Amniotic epithelial cell (primary cell): ENCODE measurements around the gene TM9SF2.

Experiments
- DNase-seq: peaks from one replicate; pipeline ENCODE4 v3.0.0-alpha.2; 2010; ENCODE audit warnings: low read depth

Gene TM9SF2

DNA sequence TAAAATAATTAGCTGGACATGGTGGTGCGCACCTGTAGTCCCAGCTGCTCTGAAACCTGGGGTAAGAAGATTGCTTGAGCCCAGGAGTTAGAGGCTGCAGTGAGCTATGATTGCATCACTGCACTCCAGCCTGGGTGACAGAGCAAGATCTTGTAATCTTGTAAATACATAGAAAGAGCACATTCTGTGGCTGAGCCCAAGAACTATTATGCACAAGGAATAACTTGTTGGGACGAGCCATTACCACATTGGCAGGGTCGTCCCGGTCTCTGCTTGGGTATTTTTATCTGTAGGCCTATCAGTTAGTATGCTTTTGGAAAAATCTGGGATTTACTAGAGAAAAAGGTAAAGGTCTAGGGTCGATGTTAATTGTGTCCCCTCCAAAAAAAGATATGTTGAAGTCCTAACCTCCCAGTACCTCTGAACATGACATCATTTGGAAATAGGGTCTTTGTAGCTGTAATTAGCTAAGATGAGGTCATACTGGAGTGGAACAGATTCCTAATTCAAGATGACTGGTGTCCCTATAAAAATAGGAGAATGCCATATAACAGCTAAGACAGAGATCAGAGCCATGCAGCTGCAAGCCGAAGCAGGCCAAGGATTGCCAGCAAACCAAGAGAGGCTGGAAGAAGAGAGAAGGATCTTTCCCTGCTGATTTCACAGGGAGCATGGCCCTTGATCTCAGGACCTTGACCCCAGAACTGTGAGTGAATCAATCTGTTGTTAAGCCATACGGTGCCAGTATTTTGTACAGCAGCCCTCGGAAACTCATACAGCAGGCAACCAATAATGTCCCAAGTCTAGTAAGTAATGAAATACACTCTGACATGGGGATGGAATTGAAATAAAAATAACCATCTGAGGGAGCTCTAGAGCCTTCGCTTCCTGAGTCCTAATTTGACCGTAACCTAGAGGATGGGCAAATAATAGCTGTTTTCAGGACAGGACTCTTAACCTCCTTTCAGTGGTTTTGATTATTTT, 77.0 kb downstream of the TM9SF2 start:
- DNase-seq: peak; percentile 48

DNA sequence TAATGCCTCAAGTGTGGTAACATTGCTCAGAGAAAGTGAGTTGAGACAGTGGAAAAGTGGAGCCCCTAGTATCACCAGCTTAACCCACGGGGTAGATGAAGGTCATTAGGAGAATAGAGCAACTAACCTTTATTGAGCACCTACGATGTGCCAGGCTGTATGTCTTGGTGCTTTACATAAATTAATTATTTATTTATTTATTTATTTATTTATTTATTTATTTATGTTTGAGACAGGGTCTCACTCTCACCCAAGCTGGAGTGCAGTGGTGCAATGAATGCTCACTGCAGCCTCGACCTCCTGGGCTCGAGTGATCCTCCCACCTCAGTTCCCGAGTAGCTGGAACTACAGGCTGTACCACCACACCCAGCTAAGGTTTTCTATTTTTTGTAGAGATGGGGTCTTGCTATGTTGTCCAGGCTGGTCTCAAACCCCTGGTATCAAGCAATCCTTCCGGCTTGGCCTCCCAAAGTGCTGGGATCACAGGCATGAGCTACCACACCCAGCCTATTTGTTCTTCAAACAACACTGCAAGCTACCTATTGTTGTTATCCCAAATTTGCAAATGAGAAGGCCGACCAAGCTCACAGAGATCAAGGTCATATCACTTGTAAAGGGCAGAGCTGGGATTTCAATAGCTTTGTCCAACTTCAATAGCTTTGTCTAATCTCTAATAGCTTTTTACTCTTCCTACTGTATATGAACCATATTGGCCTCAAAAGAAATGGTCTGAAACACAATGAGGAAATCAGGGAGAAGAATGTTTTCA, 79.4 kb downstream of the TM9SF2 start:
- no peak for DNase-seq

DNA sequence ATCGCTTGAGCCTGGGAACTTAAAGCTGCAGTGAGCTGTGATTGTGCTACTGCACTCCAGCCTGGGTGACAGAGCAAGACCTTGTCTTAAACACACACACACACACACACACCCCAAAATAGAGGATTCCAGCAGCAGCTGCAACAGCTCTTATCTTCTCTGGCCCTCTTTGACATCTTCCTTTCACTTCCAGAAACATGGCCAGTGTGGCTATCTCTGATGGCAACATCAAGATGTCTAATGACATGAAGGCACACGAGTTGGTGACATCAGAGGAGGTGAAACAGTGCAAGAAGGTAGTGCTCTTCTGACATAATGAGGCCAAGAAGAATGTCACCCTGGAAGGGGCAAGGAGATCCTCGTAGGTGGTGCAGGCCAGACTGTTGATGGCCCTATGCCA, 81.2 kb downstream of the TM9SF2 start:
- no peak for DNase-seq

DNA sequence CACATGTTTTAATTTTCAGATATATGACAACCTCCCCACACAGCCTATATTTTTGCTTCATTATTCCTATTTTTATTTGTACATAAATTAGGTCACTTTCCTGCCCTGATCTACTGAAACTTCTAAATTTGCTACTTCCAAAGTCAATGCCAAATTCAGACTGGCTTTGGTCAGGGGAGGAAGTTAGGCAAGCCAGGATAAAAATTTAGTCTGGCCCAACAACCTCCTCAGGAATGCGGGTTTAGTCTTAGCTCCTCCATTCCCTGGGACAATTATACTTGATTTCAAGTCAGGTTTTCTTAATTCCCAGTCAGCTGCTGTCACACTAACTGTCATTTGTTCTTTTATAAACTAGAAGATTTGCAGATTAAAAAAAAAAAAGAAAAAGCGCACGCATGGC, 84.3 kb downstream of the TM9SF2 start:
- DNase-seq: no peak

DNA sequence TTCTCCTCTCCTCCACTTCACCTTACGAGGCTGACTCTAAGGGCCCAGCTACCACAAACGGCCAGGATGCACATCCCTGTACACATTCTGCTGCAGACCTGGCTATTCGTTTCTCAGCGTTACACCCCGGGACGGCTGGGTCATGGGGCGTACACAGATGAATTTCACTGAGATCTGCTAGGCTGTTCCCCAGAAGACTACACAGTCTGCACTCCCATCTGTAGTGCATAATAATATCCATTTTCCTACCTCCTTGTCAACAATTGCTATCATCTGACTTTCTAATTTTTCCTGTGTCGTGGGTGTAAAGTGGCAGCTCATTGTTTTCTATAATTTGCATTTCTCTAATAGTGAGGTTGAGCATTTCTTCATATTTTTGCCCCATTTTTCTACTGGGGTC, 85.7 kb downstream of the TM9SF2 start:
- no peak for DNase-seq

DNA sequence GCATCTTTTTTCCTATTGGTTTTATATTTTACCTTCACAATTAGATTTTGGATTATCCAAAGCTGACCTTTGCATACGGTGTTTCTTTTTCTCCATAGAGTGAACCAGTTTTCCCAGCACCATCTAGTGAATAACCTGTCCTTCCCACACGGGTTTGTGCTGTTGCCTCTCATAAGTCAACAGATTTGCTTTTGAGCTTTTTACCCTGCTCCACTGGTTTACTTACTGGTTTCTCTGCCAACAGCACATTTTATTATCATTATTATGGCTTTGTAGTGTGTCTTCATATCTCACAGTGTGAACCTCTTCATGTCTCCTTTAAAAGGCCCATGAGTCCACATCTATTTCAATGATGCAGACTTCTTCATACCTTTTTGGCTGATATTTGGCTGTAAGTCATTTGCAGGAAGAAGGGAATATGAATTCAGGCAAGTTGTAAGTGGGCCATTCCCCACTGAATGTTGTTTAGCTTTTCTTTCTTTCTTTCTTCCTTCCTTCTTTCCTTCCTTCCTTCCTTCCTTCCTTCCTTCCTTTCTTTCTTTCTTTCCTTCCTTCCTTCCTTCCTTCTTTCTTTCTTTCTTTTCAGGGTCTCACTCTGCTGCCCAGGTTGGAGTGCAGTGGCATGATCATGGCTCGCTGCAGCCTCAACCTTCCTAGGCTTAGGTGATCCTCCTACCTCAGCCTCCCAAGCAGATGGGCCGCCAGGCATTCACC, 86.8 kb downstream of the TM9SF2 start:
- no peak for DNase-seq

DNA sequence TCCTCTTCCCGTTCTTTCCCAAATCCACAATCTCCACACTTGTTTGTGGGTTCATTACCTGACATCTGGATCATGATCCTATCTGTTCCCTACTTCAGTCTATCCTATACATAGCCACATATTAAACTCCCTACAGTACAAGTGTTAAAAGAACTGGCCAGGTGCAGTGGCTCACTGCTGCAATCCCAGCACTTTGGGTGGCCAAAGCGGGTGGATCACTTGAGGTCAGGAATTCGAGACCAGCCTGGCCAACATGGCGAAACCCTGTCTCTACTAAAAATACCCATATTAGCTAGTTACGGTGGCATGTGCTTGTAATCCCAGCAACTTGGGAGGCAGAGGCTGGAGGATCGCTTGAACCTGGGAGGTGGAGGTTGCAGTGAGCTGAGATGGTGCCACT, 88.3 kb downstream of the TM9SF2 start:
- DNase-seq: no peak

DNA sequence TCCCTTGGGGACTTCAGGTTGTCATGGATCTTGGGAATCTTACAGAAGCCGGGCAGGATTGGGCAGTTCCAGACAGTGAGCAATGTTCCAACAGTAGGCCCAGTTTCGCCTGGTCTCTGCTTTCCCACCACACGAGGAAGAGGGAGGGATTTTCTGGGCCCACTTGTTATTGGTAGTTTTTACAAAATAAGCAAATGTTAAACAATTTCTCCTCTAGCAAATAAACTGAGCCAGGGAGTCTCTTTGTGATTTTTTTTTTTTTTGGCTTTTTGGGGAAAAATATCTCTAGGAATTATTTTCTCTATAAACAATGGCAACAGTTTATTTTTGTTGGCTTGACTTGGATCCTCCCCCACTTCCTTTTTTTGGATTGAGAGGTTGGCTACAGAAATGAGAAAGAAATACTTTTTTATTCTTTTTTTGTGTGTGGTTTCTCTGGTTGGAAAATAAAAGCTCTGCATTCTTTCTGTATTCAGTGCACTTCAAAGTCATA, 89.3 kb downstream of the TM9SF2 start:
- DNase-seq: no peak

DNA sequence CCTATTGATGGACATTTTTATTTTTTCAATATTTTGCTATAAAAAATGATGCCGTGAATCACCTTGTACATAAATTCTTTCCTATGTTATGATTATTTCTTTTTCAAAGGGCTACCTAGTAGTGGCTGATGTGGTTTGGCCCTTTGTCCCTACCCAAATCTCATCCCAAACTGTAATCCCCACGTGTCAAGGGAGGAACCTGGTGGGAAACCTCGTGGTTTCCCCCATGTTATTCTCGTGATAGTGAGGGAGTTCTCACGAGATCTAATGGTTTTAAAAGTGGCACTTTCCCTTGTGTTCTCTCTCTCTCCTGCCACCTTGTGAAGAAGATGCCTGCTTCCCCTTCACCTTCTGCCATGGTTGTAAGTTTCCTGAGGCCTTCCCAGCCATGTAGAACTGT, 94.9 kb downstream of the TM9SF2 start:
- DNase-seq: no peak

DNA sequence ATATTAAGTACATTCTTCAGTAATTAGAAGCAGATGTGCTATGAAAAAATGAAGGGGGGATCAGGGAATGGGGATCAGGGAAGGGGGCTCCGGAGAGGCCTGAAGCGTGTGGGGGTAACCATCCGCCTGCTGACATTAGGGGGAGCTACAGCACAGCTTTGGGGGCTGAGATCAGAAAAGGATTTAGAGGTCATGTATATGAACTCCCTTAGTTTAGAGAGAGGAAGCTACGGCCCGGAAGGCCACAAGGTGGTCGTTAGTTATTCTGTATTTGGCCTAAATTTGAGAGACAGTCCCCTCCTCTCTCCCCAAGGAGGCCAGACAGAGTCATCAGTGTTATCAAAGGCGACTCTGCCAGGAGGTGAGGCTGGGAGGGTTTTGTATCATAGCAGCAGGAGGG, 99.0 kb downstream of the TM9SF2 start:
- DNase-seq: no peak

DNA sequence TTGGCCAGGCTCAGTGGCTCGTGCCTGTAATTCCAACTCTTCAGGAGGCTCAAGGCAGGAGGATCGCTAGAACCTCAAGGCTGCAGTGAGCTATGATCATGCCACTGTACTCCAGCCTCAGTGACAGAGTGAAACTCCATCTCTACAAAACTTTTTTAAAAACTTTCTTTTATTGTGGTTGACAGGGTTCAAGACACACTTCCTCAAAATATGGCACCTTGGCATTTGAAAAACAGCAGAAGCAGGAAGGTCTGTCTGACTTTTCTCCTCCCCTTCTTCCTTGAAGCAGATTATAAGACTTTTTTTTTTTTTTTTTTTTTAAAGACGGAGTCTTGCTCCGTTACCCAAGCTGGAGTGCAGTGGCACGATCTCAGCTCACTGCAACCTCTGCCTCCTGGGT, 100.3 kb downstream of the TM9SF2 start:
- DNase-seq: no peak

DNA sequence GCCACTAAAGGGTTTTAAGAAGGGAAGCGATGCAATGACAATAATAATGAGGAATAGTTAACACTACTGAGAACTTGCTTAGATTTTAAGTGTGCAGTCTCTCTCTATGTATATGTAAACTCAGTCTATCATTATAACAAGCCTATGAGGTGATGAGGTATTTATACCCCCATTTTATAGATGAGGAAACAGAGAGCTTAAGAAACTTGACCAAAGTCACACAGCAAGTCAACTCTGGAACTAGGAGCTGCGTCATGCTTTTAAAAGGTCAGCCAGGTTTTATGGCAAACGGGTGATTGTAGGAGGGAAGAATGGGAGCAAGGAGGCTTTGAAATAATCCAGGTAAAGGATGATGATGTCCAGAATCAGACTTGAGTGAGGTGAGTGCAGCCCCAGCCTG, 103.4 kb downstream of the TM9SF2 start:
- DNase-seq: no peak

DNA sequence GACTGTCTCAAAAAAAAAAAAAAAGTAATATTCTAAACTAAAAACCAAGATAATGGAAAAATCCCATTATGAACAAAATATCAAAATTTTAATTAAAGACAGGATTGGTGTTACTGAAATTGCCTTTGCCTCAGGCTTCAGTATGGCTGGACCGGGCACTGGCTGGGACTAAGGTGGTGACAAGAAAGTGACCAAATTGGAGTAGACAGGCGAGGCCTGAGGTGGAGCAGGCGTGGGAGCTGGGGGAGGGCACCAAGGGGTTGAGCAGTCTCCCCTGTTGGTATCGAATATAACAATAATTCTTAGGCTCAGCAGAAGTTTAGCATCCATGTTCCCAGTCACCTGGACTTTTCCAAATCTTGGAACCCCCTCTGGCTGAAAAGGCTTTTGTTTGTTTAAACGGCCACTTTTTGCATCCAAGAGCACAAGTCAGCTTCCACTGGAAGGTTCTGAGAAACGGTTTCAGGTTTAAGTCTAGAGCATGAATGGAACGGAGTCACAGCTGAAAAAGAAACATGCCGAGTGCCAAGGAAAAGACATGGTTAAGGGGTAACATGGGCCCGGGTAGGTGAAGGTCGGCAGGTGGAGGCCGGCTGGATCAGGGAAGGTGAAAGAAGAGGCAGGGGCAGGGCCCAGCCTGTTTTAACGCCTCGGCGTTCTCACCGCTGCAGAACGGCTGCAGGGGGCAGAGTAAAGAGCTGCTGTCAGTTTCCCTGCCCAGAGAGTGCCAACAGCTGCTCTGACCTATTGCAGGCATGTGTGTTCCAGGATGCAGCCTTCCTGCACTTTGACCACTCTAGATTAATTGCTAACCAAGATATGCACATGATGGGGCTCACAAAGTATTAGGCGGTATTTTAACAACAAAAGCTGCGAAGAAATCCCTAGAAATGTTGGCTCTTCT, 104.4 kb downstream of the TM9SF2 start:
- peak; percentile 50 for DNase-seq

DNA sequence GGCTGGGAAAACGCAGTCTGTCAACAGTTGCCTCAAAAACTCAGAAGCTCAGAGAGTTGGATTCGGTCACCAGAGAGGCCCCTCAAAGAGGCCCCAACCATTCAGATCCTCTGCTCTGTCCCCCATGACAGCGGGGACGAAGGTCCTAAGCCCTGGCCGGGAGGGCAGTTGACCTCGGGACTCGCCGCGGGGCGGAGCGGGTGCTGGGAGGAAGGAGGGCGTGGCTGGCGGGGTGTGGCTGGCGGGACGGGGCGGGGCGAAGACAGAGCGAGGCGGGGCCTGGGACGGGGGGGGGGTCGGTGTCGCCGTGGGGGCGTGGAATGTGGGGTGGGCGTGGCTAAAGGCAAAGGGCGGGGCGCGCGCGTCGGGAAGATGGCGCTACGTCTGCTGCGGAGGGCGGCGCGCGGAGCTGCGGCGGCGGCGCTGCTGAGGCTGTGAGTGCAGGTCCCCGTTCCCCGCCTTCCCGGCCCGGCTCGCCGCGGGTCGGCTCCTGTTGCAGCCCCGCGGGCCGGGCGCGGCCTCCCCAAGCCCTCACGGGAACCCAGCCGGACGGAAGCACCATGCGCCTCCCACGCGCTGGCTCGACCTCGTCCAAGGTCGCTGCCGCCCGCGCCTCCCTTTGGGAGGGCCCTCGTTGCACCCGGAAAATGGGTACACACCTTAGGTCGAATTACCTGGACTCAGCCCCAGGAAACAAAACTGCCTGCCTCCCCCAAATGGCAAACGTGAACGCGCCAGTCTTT, 105.2 kb downstream of the TM9SF2 start, which contains the start of gene CLYBL:
Gene CLYBL (plus strand): TSS at position 367 of the 743 bp plus-strand sequence.
- DNase-seq: peak; percentile 62

DNA sequence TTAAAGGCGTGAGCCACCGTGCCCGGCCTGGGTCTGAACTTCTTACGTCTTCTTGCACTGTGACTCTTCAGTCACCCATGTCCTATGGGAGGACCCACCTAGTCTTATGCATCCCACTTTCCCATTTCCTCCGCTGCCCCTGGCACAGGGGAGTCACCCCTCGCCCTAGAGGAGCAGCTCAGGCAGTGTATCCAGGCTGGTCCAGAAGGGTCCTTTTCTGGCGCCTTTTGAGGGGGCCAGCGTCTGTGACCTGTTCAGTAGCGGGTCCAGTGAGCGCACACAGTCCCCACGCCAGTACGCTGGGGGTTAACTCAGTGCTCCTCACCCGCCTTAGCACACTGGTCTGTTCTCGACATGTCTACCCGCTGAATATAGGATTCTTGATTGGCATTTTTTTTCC, 107.1 kb downstream of the TM9SF2 start:
- no peak for DNase-seq

DNA sequence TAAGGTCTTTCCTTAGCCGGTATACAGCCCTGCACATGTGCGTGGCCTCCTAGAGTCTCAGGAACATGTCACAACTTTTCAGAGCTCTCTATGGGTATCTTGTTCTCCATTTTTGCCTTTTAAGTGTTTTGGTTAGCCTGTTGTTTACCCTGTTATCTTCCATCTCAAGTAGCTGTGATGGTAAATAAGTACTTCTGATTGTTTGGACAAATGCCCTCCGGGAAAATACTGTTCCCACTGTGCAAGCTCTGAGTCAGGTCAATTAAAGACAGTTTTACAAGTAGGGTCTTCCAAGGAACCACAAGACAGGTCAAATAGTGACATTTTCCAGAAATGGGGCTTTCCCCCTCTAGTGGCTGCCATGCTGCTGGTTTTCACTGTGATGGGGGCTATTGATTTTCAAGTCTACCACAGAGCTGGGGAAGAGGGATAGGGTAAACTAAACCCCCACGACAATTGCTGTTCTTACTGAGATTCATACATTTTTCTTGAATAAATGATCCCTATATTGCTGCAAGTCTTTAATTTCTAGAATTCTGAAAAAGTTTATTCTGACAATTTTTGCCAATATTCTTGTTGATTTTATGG, 109.5 kb downstream of the TM9SF2 start:
- DNase-seq: no peak
